ENCODE results near the gene SNRNP25. TPM values are rescaled to one million over a fixed set of nuclear protein-coding genes. Genes with fewer than 3 reads are reported as not detected.

The SNRNP25 gene
- total and polyA plus RNA-seq, 2 donors (not counting 1 experiment from before 2014, with no cell fraction given), result 25.5 to 32.8 TPM

- no peaks in the 10 kb centered on the region for H3K9me3 Mint-ChIP-seq (ENCODE audit: insufficient read depth)
- no peaks in the 10 kb centered on the region for H3K9me3 ChIP-seq (ENCODE audit: control extremely low read depth in 1 of 3, control insufficient read depth in 2 of 3, insufficient read depth in 1 of 3, low read length in 2 of 3)
- WGBS (ENCODE audit: insufficient coverage), result 90% methylated on average over 13 of the region's 13 CpGs
- peaks cover 8% of the 10 kb centered on the region for H3K27me3 Mint-ChIP-seq
- intact Hi-C loops (cut with micrococcal nuclease), result no loop called here
- no peak overlapping the region for H3K4me2 ChIP-seq (replicated peaks; ENCODE audit: low read depth, low read length, poor library complexity, severe bottlenecking)
- H3K27ac ChIP-seq (ENCODE audit: low read length in 2 of 2), result no peak overlapping the region
- peaks cover 1 to 8% of the 10 kb centered on the region in 2 donors for H3K4me1 ChIP-seq (ENCODE audit: control insufficient read depth in 2 of 2, insufficient read depth in 2 of 2, low read length in 2 of 2)
- H3K9ac ChIP-seq (ENCODE audit: low read length), result no peak overlapping the region
- TF ChIP-seq CTCF (IDR thresholded peaks at IDR 0.05) (no peak), EZH2 (IDR thresholded peaks at IDR 0.05; ENCODE audit: borderline replicate concordance, insufficient read depth, low read depth, low read length, poor library complexity, severe bottlenecking) (no peak)
- POLR2A ChIA-PET, result interaction anchor here (0.8 to 1.5 kb wide), 4 partner anchors 12 to 30 kb away, joined by 3 to 9 read pairs (median 6); partner anchors contain the start of gene MPG
- H3K4me3 Mint-ChIP-seq, result no peak overlapping the region
- H3K27me3 ChIP-seq (replicated peaks in 1 of 4; ENCODE audit: control extremely low read depth in 1 of 4, control insufficient read depth in 3 of 4, insufficient read depth in 4 of 4, low read length in 3 of 4), result peaks cover 0 to 23% (median 6%) of the 10 kb centered on the region in 4 experiments
- peaks cover 7% of the 10 kb centered on the region for H3K4me1 Mint-ChIP-seq
- no peaks in the 10 kb centered on the region for H3K79me2 ChIP-seq (ENCODE audit: control insufficient read depth, insufficient read depth, low read length)
- H3K4me3 ChIP-seq (ENCODE audit: control extremely low read depth in 1 of 5, extremely low read depth in 1 of 5, insufficient read depth in 1 of 5, low read depth in 2 of 5, low read length in 4 of 5), result no peak overlapping the region
- H4K20me1 ChIP-seq (ENCODE audit: control insufficient read depth, insufficient read depth, low read length, poor library complexity, severe bottlenecking), result no peaks in the 10 kb centered on the region
- no peaks in the 10 kb centered on the region for H3K36me3 ChIP-seq (replicated peaks in 1 of 2; ENCODE audit: control extremely low read depth in 1 of 2, control insufficient read depth in 1 of 2, extremely low read depth in 1 of 2, insufficient read depth in 2 of 2, low read length in 1 of 2)
- DNase-seq (no peak), ATAC-seq (ENCODE audit: low read depth) (no peak)
- CTCF ChIA-PET, result interaction anchor here (0.8 to 14.6 kb wide), 28 partner anchors 8 to 304 kb away, joined by 3 to 401 read pairs (median 8); partner anchors contain the start of genes MPG, MRPL28, POLR3K and SNRNP25
- H2AFZ ChIP-seq (ENCODE audit: insufficient read depth, low read depth, low read length, poor library complexity, severe bottlenecking), result no peak overlapping the region
- no peak overlapping the region for H3K27ac Mint-ChIP-seq
These were observed 12.9 kb downstream of the SNRNP25 start for GRCh38 chr16:66309-67182.

Measured in B cell (primary cell).